ENCODE data around the gene ZIC4.

The ZIC4 gene

DNA sequence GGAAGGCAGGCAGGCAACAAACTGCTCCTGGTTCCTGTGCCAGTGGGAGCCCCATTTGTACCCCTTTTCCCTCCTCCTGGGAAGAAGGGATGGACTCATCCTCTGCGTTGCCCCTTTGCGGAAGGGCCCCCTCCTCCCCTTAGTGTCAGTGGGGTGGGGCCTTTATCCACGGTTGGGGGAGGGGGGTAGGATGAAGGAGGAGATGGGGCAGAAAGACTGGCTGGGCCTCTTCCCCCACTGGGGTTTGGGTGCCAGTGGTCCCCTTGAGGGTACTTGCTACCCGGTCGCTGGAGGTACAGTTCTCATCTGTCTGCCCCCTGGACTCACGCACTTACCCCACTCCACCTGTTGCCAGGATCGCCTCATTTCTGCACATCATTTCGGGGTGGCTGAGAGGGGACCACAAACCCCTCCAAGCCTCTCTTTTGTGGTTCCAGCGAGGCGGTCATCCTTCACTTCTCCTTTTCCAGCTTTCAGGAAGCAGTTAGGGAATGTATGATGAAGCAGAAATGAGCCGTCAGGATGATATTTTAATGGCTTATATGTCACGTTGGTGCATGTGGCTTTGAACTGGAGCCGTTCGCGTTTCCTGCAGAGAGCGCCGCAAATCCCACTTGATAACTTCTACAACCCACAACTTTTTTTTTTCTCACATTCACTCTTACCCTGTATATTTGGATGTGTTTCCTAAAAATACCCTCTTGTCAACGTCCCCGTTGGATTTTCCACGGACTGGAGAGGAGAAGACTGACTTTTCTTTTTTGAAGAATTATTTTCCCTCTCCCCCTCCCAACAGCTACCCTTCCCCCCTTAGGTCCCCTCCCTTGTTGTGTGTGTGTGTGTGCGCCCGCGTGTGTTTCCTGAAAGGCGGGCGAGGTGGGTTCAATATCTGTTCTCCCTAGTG, at the start of gene ZIC4:
TSS of gene ZIC4 (minus strand) at position 516 of the 904 bp plus-strand sequence. CDS start 3,746 bp downstream, outside the sequence.
- DNase-seq (ENCODE audit: low read depth), result no peak

DNA sequence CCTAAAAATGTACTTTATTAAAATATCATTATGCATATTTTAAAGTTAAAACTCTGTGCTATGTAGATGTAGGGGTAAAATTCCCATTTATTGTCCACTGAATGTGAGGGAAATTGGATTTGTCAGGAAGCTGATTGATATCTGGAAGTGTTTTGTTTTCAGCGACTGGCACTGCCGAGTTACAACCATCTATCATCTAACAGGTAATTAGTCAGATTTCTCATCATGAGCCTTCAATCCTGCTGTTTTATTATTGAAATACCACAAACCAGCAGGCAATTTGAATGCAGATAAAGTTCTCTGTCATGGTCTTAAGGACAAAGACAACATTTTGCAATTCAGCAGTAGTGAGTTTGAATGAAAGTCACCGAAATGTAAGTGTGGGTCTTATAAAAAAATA, 43.3 kb upstream of the ZIC4 start:
- DNase-seq (ENCODE audit: low read depth), result no peak

DNA sequence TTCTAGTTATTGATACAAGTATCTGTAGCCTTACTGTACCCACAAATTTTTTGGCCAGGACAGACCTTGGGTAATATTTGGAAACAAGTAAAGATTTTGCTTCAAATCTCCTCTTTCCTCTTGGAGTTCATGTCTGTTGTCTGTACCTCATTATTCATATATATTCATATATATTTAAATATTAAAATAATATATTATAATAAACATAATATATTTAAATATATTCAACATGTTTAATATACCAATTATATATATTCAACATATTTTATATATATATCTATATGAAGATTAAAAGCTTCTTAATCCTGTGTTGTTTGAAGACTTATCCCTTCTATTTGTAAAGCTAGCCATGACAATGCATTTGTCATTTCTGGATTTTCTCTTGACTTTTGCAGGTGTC, 40.9 kb upstream of the ZIC4 start:
- DNase-seq (ENCODE audit: low read depth), result no peak

DNA sequence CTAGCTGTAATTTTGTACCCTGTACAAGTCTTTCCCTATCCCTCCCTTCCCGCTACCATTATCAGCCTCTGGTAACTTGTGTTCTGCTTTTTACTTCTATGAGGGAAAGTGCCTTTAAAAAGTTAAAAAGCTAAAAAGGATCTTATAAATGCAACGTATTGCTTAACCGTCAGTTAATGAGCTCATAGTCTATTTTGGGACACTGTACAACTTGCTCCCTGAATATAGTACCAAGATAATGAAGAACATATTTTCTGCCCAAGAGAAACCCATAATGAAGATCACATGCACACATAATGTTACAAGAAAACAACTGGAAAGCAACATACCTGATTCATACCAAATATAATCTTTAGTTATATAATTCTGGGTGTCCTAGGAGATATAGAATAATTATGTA, 25.4 kb upstream of the ZIC4 start:
- DNase-seq (ENCODE audit: low read depth), result no peak

DNA sequence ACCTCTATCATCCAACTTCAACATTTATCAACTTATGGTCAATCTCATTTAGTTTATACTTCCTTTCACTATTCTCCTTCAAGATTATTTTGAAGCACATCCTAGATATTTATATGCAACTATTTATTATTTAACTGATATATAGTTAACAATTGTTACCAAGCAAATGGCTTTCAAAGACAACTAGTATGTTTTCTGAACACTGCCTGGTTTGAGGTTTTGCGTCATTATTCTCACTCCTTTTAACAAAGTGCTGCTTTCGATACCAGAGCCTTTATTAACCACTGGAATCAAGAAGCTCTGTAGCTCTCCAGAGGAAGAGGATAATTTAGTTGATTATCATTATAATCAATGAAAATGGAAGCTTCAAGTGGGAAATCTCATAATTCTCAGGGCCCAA, 22.4 kb upstream of the ZIC4 start:
- DNase-seq (ENCODE audit: low read depth), result no peak

DNA sequence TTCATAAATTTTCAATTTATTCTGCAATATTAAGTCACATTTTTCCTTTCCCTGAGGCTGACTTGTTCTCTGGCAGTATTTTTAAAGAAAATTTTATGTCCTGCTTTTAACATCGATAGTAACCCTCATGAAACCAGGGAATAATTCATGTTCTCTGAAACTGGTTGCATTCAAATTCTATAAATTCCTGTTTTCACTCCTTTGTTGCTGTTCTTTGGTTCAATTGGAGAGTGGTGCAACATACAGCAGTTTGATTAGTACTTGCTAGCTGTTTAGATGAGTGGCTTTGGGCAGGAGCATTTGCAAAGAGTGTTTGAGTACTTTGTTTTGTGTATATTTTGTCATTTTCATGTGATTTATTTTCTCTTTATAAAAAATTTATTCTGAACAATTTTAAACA, 22.0 kb upstream of the ZIC4 start:
- no peak for DNase-seq (ENCODE audit: low read depth)

DNA sequence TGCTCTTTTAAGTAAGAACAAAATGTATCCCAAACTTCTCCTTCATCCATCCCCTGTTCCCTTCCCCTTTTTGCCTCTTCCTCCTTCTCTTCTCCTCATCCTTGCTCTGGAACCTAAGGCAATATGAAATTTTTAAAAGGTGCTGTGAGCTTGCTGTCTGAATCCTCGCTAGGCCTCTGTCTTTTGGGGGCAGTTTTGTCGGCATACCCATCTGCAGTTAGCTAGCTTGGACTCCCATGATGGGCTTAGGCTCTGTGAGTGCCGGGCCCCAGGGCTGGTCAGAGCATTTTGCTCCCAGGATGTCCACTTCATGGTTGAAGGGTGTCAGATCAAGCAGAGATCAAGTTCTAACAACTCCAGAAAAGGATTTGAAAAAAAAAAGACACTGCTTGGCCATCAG, 21.4 kb upstream of the ZIC4 start:
- no peak for DNase-seq (ENCODE audit: low read depth)

DNA sequence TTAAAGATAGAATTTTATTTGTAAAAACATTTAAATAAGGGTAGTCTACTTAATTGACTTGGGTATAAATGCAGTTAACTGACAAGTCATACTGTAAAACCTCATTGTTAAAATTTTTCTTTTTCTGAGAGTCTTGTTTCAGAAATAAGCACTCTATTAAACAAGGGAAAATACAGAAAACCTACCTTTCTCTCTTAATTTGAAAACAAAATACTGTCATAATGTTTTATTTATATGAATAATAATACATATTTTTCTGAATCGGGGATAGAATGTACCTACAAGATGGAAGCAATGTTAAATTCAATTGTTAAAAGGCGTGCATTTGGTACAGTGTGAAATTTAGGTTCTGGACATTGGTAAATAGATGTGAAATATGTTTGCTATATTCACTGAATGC, 20.6 kb upstream of the ZIC4 start:
- no peak for DNase-seq (ENCODE audit: low read depth)

DNA sequence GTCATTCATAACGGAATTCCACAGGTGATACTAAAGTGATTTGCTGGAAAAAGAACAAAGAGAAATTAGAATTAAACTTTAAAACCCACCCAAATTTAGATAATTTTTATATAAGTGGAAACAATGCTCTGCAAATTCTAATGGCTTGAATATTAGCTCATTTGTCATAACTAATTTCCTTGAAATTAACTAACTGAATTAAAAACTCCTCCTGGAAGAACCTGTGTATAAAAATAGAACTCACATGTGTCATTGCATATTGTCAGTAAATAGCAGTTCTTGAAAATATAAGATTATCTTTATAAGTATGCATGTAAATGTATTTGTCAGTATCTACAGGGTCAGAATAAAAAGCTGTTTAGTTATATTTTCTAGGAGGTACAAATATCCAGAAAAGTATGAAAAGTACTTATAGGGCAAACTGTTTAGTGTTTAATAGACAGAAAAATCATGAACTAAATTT, 19.1 kb upstream of the ZIC4 start:
- no peak for DNase-seq (ENCODE audit: low read depth)

DNA sequence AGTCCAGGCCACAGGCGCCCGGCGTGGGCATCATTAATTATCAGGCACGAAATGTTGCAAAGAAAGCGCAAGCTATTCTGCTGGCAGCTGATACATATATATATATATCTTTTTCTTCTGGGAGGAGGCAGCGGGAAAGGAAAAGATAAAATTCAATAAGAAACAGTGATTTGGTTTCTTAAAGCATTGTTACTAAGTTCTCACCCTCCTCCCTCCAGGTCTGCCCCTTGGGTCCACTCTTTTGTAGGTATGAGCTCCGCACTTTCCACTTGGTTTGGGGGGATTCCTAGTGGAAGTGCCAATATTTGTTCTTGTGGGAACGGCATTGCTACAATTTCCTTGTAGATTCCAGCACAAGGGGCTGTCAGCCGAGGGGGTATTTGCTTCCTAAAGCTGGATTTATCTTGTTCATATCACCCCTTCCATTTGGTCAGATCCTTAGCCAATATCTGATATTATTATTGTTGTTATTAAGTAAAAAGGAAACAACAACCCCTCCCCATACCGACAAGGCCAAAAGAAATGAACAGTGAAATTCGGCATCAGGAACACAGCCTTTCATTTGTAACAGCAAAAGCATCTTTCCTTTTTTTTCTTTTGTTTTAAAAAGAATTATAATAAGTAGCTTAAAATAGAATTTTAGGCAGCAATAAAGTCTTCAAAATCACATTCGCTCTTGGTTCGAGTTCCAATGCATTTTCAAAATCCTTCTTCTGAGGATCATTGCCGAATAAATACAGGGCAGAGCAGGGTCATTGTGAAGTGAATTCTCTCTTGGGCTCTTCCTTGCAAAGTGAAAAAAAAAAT, 18.4 kb upstream of the ZIC4 start:
- no peak for DNase-seq (ENCODE audit: low read depth)

DNA sequence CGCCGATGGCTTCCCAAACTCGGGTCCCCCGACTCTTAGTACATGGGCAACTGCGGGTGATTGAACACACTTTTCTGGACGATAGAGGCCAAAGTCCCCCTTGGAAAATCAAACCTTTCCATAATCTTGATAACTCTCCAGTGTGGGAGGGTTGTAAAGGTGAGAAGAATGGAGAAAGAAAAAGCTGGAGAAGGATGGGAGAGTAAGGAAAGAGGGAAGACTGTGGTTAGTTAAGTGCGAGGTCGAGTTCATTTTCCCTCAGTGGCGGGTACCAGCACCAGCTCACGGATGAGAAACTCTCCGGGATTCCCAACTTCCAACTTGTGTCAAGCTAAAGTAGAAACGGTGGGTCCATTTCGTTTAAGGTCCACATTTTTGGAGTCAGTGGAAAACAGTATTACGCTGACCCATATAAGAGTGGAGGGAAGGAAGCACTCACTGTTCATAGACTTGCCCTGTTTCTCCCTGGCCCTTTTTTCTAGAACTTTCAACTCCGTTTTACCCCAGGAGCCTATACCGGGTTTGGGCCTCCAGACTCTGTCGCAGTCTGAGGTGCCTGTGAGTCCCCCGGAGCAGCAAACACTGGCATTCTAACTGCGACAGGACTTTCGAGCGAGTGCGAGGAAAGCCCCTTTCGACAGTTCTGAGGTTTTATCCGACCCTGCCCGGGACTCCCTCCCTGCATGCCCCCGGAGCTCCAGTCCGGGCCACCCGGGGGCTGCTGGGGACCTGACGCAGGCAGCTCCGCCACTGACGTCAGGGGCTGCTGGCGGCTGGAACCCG, 17.6 kb upstream of the ZIC4 start:
- DNase-seq (ENCODE audit: low read depth), result no peak

DNA sequence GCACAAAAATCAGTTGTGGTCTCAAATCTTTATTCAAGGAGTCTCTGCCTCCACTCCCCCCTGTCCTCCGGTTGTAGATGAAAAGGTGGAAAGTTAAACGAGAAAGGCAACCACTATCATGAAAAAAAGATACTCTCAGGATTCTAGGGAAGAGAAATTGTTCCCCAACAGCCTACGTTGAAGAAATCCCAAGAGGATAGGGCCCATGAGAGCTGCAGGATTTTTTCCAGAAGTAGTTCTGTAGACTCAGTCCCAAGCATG, 17.1 kb upstream of the ZIC4 start:
- DNase-seq (ENCODE audit: low read depth), result no peak

DNA sequence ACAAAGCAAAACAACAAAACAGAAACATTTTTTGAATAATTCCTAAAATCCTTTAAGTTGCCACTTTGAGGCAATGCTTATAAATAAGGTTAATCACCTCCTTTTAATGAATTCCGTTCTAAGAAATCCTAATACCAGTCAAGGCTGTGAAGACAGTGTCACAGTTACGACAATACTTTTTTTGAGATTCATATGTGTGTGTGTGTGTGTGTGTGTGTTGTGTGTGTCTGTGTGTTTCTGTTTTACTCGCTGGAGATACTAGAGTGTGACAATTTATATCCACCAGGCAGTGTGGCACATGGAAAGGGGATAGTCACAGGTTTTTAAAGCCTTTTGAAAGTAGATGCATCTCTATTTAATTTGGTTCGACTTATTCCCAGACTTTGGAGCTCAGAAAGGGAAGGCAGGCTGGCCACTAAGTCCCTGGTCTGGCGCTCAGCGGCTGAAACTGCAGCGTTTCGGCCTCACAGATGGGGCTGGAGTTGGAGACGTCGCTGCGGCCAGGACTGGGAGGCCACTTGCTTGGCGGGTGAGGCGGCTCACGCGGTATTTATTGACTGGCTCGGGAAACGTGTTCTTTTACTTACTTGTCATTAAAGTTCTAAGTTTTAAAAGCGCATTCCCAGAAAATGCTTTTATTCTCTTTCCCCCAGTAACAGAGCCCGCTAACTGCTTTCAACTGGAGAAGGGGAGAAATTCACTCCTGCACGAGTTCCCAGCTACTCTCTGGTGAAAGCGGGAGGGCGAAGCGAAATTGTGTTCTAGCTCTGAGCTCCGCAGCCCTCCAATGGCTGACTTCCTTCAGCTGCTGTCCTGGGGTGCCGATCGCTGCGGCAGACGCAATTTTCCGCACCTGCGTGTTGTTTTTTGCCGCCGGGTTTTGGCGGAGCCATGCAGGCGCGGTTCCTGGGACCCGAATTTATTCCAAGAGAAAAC, 16.5 kb upstream of the ZIC4 start:
- no peak for DNase-seq (ENCODE audit: low read depth)

DNA sequence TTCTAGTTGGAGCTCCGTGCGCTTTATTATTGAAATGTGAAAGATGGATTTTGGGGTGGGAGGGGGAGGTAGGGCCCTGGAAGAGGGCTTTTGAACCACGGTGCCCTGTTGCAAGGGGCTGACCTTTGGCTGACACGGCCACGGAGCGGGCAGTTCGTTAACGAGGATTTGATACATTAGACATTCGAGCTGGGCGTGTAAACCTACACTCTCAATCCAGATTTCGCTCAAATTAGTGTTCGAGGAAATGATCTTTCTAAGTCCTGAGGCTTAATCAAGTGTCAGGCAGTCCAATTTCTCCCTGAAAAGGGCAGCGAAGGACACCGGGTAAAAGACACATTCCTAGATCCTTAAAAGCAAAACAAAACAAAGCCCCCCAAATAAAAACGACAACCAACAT, 15.9 kb upstream of the ZIC4 start:
- no peak for DNase-seq (ENCODE audit: low read depth)

DNA sequence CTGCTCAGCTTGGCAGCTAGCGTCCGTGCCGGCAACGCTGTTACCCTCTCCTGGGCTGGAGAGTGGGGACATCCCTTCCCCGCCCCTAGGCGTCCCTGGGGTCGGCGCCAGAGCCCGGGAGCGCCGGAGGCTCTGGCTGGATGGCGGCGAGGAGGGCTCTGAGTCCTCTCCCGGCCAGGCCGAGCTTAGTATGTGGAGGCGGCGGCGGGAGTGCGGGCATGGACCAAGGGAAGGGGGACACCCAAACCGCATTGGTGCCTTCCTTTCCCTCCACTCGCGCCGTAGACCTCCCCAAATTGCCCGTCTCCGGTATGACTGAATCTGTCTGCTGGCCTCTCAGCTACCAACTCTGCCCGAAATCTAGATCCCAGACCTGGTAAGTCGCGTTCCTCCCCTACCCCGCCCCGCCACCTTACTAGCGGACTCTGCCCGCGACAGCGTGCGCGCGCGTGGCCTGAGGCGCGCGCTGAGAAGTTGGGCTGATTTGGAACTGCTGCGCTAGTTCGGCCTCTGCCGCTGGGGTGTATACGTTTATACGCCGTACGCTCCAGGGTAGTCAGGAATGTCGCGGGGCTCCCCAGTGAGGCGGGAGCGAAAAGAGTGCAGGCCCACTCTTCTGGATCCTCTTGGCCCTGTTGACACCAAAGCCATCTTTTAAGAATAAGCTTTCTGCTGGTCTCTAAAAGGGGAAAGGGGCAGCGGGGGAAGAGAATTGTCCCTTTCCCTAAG, 15.0 kb upstream of the ZIC4 start:
- DNase-seq (ENCODE audit: low read depth), result no peak

DNA sequence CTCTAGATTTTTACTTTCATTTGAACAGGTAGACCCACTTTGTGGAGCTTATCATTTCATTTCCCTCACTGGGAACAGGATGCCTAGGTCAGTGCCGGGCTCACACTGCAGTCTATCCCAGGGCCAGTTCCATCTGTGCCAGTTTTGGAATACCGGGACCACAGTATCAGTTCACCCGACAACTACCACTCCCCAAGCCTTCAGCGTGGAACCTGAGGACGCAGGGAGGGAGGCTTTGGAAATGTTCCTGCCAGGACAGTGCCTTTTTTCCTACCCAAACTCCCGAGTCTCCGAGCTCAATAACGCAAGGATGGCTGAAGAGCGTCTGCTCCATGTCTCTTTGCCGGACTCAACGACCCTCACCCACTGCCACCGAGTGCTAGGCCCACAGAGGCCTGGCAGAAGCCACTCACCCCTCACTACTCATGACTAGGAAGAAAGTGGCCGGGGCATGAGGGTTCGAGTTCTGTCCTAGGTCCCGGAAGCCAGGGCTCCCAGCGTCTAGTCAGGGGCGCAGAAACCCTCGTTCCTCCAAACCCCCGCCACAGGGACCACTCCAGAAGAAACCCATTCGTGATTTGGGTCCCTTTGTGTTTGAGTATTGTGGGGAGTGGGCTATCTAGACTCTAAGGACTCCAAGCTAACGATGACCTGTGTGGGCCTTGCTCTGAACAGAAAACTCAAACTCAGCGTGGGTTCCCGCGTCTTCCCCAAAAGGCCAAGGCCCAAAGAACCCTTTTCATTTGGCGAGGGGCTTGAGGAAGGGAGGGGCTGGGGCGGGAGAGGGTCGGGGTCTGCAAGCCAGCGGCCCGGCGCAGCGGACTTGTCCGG, 14.2 kb upstream of the ZIC4 start:
- no peak for DNase-seq (ENCODE audit: low read depth)

DNA sequence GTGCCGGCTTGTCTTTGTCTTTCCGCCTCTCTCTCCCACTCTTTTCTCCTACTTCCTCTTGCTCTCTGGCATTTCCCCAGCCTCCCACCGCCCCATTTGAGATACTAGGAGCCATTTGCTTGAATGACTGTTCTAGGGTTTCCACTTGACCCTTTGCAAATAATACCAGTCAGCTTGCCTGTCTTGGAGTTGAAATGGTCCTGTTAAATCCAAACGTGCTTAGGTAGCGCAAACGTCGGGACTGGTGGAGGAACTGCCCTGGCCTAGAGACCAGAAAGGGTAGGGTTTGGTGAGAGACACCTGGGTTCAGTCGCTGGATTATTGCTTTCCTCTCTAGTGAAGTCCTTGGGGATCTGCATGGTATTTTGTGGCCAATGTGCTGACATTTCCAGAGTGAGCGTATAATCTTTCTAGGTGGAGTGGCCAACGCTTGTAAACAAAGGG, 13.5 kb upstream of the ZIC4 start:
- no peak for DNase-seq (ENCODE audit: low read depth)

DNA sequence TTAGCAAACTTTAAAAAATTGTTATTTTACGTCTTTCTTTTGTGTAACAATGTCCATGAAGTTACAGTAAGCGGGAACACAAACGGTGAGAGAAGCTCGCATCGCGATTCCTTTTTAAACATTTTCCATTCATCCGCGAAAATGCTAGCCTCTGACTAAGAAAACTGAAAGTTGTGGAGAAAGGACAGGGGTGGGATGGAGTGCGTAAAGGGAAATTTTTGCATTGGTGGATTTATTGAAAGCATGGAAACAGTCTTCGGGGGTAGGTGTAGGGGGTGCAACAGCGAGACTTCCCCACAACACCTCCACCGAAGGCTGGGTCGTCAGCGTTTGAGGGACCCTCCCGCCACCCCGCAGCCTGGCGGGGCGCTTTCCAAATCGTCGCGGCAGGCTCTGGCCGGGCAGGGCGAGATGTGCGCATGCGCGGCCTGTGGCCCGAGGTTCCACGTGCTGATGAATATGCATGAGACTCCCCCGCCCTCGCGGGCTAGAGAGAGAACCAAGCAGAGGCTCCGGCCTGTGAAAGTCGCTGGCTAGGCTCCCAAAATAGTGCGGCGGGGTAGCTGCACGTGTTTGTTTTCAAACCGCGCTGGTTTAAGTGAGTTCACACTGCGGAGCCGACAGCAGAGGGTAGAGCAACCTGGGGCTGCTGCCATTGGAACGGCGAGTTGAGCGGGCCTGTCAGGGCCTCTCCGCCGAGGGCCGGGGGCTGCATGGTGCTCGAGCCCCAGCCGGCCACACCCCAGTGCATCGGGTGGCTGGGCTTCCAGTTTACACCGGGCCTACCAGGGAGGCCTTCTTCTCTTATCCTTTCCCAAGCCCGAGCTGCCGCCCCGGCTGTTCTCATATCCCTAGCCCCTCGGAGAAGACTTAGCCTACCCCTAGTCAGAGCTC, 12.7 kb upstream of the ZIC4 start:
- DNase-seq (ENCODE audit: low read depth), result no peak

DNA sequence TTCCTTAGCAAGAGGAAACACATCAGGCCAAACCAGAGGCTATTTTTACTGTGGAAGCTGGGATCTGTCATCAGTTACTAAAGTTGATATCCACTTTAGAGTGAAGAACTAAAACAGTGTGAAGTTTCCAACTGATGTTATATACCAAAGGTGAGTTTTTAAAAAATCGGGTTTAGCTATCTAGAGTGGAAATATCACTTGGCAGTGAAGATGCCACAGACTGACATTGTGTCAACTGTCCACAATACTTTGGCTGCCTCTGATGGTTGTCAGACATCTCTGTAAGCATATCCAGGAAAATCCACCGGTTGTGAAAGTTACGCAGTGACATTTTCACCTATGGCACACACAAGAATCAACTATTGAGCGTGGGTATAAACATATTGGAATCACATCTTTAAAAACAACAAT, 12.0 kb upstream of the ZIC4 start:
- DNase-seq (ENCODE audit: low read depth), result no peak
